Activated naive CD8-positive, alpha-beta T cell treated with anti-CD3 and anti-CD28 coated beads, Interleukin-2, amount 50 U/mL, for 16 hours (primary cell): Measurements from ENCODE around the gene CD96.
"Not testable (repeated sequence)": the region's sequence is repeated elsewhere in the genome, so short reads cannot be mapped to it uniquely, and the experiment has no call there.

Experiments used
- DNase-seq: peaks from one replicate; pipeline ENCODE4 v3.0.0-alpha.2; 2020; ENCODE audit warnings: low read depth, low spot score

Gene CD96

DNA sequence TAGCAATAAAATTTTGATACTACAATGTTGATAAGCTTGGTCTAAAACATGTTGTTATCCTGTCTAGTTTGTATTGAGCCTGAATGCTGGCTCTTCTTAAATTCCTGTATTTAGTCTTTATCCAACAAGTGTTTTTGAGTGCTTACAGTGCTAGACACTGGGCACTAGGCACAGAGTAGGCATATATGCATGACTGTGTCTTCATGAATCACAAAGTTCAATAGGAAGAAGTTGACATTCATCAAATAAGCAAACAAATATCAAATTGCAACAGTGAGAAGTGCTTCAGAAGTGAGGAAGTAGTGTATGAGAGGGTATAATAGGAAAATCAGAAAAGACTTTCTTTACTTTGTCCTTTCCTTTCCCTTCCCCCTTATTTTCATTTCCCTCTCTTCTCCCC is 6.8 kb downstream of the CD96 start:
- DNase-seq = no peak

DNA sequence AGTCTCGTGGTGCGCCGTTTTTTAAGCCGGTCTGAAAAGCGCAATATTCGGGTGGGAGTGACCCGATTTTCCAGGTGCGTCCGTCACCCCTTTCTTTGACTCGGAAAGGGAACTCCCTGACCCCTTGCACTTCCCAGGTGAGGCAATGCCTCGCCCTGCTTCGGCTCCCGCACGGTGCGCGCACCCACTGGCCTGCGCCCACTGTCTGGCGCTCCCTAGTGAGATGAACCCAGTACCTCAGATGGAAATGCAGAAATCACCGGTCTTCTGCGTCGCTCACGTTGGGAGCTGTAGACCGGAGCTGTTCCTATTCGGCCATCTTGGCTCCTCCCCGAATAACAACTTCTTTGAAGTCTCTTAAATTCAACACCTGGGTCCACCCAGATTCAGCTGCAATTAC is 19.9 kb downstream of the CD96 start:
- DNase-seq = not testable (repeated sequence)

GRCh38 chr3:111566844-111567243 is 24.8 kb downstream of the CD96 start:
- DNase-seq = no peak

DNA sequence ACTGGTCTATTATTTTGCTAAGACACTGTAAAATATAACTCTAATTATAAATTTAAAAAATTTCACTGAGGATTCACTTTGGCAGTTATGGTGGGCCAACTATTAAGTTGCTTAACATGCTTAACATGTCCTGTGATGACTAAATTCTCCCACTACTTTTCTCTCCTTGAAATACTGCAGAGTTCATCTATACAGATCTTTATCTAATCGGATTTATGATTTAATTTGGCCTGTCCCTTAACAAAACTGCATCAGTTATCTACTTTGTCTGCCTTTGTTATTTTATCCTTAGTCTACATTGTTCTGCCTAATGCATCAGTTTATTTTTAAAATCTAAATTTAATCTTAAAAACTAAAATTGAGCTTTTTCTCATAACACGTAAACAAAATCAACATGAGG is 26.4 kb downstream of the CD96 start:
- DNase-seq = no peak

GRCh38 chr3:111568911-111569310 is 26.9 kb downstream of the CD96 start:
- DNase-seq = no peak

DNA sequence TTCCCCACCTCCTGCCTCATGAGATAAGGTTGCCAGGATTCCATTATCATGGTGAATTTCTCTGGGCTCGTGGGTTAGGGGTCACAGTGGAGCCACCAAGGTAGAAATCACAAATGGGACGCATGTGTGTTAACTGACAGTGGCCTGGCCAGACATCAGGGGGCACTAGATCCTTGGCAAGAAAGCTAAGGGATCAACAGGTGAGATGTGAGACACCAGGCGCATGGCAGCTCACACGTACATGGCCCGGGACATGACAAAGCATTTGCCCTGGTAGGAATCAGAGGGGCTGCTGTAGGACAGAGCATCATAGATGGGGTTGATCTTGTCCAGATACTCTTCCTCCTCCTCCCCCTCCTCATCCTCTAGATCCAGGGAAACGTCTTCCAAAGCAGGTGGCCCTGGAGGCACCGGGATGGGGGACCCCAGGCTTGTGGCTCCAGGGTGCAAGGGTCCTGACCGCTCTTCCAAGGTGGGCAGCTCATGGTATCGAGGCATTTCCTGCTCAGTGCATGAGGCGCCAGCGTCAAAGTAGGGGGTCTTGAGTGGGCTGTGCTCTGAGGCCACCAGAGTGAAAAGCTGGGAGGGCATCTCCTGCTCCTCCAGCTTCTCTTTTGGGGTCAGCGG is 28.5 kb downstream of the CD96 start:
- no peak for DNase-seq

DNA sequence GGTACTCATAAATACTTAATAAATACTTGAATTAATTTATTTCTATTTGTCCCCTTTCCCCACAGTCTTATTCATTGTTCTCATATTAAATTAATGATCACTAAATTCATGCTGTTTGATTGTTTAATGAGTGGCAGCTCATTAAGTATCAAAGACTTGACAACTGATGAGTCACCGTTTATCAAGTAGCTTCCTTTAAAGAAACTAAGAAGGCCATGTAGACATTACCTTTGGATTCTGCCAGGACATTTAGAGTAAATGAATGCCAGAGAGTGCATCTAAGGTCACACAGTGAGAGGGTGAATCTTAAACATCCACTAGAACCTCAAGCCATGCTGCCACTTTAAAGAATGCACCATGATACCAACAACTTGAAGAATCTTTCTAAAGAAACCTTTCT is 29.3 kb downstream of the CD96 start:
- DNase-seq = no peak

DNA sequence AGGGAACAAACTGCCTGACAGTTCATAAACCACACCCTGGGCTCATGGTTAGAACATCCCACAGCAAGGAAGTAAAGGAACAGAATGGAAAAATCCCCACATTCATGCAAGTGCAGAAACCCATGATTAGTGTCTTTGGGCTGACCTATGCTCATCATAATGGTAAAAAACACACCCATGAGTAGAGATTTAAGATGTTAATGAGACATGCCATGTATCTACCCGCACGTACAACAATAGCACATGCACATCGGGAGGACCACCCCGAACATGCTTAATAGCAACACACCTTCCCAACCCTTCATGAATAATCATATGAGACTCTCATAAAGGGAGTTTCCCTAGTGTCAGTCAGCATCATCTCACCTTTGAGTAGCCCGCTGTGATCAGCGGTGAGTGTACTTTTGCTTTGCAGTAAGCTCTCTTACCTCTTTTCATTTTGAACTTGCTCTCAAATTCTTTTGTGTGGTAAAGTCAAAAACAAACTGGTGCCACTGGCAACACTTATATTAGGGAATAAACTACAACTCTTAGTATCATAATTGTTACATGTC is 30.0 kb downstream of the CD96 start:
- no peak for DNase-seq

GRCh38 chr3:111577113-111577512 is 35.1 kb downstream of the CD96 start:
- DNase-seq = no peak

GRCh38 chr3:111577798-111578685 is 36.0 kb downstream of the CD96 start:
- DNase-seq = no peak

DNA sequence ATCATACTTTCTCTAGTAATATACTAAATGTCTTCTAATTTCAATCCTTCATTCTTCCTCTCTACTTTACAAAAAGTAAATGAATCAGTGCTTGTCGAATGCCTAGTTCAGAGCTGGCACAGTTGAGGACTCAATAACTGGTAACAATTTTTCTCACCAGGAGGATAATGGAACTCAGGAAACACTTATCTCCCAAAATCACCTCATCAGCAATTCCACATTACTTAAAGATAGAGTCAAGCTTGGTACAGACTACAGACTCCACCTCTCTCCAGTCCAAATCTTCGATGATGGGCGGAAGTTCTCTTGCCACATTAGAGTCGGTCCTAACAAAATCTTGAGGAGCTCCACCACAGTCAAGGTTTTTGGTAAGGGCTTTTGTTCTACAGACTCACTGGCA is 36.9 kb downstream of the CD96 start:
- DNase-seq = no peak

- no peak for DNase-seq
Observed at GRCh38 chr3:111579495-111579894, 37.5 kb downstream of the CD96 start.

DNA sequence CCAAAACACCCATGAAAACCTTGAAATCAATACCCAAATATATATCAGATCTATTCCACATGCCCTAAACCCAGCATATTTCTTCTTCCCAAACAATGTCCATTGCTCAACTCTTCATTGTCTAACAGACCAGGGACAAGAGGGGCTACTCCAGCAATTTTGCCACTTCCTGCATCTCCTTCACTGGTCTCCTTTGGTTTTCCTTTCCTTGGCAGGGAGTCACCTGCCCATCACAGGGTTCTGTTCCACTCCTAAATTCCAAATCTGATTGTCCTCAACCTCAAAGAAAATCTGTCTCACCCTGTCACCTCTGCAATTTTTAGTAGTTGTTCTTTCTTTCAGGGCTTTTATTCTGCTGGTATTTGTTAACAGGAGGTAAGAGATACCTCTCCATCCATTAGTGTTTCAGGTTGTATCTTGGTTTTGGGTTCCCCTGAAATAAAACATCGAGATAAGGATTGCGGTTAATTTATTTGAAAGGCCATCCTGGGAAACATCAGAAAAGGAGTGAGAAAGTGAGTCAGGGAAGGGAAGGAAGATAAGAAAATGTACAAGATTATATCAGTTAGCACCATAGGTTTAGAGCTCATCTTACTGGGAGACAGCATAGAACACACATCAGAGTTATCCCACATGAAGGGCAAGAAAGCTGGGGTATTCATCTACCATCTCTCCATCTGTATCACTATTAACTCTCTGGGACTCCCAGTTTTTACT is 39.6 kb downstream of the CD96 start:
- no peak for DNase-seq

DNA sequence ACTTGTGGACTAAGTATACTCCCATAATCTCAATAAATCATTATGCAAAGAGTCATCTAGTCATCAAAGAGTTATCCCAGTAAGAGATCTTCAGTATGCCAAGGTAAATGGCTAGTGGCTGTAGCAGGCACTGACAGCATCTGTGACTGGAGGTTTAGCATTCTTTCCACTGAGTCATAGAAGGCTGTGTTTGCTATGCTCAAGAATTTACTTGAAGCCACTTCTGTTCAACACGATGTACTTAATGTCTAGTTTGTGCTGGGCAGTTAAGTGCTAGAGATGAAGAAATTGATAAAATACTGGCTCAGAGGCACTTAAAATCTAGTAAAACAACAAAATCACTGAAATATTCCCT is 40.1 kb downstream of the CD96 start:
- no peak for DNase-seq

DNA sequence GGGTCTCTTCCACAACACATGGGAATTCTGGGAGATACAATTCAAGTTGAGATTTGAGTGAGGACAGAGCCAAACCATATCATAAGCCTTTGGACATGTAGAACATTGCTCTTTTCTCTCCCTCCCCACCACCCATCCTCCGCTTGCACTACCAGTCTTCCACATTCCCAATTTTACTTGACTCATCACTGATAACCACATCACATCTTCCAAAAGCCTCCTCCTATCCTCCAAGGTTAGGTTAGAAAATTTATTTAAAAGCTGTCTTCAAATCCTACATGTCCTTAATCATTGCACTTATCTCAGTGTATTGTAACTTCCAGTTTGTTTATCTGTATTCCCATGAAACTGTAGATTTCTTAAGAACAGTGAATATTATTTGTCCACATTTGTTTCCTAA is 42.7 kb downstream of the CD96 start:
- DNase-seq = no peak

GRCh38 chr3:111585217-111585616 is 43.2 kb downstream of the CD96 start:
- DNase-seq = no peak

GRCh38 chr3:111588527-111588926 is 46.5 kb downstream of the CD96 start:
- no peak for DNase-seq

- no peak for DNase-seq
Observed at GRCh38 chr3:111589303-111590142, 47.5 kb downstream of the CD96 start.

GRCh38 chr3:111590143-111590491 is 48.1 kb downstream of the CD96 start:
- no peak for DNase-seq

DNA sequence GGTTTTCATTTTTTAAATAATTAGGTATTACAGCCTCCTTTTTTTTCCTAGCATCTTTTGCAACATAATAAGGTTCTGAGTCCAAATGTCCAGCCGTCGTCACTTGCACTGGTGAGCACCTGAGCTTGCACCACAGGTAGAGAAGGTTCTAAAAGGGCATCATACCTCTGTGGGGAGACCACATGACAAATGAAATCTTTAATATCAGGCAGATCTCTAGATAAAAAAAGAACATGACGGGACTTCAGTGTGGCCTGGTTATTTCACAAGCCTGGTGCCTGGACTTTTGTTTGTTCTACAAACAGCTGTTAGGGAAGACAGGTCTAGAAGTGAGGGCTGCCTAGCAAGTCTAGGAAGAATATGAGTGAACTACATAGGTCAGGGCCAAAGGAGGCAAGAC is 49.6 kb downstream of the CD96 start:
- DNase-seq = no peak

DNA sequence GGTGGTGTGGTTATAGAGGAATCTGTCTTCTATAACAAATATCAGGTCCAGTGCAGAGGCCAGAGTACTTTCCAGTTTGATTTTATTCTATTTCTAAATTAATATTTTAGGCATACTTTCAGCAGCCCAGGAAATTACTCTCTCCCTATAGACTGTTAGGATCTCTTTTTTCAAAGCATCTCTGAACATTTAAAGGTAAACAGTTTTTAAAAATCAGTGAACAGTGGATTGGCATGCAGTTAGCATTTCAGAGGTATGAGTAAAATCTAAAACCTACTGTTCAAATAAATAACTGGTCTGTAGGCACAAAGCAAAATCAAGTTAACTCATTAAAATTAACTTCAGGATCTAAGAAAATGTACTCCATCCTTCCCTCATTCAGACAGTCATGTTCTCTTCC is 50.1 kb downstream of the CD96 start:
- no peak for DNase-seq

- no peak for DNase-seq
Observed at GRCh38 chr3:111592936-111593335, 50.9 kb downstream of the CD96 start.
